ENCODE measurements around the gene GARIN5A.

Gene GARIN5A

DNA sequence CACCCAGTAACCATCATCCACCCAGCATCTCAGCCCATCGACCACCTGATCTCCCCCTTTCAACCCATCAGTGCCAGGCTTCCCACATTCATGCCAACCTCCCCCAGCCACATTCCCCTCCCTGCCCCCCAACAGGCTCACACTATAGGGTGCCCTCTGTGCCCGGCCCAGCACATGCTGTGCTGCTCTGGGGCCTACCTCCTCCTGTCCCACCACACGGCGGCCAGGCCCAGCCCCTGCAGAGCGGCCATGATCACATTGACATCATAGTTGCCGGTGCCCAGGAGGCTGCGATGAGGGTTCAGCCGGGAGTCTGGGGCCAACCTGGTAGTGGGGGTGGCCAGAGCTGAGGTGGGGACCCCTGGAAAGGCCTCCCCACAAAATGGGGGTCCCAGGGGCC is 30.7 kb upstream of the GARIN5A start:
- DNase-seq = no peak

- no peak for DNase-seq
Measured at GRCh38 chr19:50506700-50507099, 30.1 kb upstream of the GARIN5A start.

GRCh38 chr19:50505856-50506611 is 29.4 kb upstream of the GARIN5A start:
- DNase-seq = no peak

- DNase-seq = no peak
Measured at GRCh38 chr19:50501568-50502475, 25.2 kb upstream of the GARIN5A start.

DNA sequence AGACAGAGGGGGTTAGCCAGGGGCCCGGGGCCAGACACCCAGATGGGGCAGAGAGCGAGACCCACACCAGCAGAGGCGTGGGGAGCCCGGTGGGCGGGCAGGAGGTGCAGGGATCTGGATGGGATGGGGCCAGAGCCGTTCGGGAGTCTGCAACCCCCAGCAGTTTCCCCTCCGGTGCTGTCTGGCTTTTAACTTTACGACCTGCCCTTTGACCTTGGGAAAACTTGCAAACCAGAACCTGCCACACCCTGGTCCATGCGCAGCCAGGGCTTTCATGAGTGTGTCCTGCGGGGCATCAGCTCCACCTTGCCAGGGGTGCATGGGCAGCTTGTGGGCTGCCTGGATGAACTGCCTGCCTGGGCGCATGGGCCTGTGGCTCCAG is 24.5 kb upstream of the GARIN5A start:
- DNase-seq = no peak

GRCh38 chr19:50500753-50501151 is 24.1 kb upstream of the GARIN5A start:
- DNase-seq = no peak

DNA sequence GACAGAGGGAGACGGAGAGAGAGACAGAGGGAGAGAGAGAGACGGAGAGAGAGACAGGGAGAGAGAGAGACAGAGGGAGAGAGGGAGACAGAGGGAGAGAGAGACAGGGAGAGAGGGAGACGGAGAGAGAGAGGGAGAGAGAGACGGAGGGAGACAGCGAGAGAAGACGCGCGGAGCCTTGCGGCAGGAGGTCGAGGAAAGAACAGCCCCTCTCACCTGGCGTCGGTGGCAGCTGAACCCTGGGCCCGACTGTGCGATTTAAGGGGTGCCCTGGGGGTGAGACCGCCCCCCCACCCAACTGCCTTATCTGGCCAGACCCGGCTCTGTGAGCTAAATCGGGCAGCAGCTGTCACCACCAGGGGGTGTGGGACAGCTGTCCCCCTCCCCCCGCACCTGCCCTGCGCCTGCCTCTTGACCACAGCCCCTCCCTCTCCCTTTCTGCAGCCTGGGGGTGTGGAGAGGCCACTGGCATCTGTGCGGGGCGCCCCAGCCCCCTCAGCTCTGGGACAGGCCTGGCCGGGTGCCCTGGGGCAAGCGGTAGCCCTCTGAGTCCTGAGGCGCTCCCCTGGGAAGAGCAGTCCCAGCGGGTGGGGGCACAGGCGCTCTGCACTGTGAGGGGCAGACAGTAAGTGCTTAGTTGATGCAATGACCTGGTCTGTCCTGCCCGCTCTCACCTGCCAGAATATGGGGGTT is 23.6 kb upstream of the GARIN5A start:
- no peak for DNase-seq

- DNase-seq = no peak
Measured at GRCh38 chr19:50498219-50499056, 21.8 kb upstream of the GARIN5A start.

DNA sequence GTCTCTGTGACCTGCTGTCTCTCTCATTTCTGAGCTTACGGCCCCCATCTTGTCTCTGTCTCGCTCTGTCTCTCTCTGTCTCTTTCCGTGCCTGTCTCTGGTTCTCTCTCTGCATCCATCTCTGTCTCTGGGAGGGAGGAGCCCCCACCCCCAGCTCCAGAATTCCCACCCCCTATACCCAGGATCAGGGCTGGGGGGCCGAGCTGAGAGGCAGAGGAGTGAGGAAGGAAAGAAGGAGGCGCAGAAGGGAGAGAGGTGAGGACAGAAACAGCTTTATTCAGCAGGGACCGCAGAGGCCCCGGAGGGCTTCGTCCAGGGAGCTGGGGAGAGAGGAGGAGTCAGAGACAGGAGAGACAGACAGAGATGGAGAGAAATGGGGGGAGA is 20.4 kb upstream of the GARIN5A start:
- no peak for DNase-seq

GRCh38 chr19:50496189-50497021 is 19.8 kb upstream of the GARIN5A start:
- DNase-seq = no peak

GRCh38 chr19:50495020-50495531 is 18.4 kb upstream of the GARIN5A start:
- DNase-seq = no peak

DNA sequence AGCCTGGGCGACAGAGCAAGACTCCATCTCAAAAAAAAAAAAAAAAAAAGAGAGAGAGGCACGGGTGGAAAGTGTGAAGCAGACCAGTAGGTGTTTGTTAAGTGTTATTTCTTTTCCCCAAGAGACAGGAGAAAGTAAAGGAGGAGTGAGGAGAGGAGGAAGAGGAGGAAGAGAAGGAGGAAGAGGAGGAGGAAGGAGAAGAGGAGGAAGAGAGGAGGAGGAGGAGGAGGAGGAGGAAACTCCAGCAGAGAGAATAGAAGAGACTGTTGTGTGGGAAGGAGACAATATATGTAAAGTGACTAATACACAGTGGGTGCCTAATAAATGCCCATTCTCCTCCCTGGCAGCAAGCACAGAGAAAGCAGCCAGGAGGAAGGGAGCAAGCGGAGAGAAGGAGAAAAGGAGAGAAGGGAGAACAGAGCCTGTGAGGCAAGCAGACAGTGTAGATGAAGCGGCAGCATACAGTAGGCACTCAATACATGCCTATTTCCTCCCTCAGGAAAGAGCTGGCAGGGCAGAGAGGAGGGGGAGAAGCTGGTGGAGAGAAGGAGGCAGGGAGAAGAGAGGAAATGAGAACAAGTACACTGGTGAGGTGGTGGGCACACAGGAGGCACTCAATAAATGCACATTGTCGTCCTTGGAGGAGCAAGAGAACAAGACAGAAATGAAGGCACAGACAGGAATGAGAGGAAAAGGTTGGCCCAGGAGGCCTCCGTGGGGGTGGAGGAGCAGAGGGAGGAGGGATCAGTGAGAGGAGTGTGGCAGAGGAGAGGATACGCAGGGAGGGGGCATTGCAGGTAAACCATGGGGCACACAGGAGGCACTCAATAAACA is 17.8 kb upstream of the GARIN5A start:
- no peak for DNase-seq

- DNase-seq = no peak
Measured at GRCh38 chr19:50493171-50493570, 16.5 kb upstream of the GARIN5A start.

DNA sequence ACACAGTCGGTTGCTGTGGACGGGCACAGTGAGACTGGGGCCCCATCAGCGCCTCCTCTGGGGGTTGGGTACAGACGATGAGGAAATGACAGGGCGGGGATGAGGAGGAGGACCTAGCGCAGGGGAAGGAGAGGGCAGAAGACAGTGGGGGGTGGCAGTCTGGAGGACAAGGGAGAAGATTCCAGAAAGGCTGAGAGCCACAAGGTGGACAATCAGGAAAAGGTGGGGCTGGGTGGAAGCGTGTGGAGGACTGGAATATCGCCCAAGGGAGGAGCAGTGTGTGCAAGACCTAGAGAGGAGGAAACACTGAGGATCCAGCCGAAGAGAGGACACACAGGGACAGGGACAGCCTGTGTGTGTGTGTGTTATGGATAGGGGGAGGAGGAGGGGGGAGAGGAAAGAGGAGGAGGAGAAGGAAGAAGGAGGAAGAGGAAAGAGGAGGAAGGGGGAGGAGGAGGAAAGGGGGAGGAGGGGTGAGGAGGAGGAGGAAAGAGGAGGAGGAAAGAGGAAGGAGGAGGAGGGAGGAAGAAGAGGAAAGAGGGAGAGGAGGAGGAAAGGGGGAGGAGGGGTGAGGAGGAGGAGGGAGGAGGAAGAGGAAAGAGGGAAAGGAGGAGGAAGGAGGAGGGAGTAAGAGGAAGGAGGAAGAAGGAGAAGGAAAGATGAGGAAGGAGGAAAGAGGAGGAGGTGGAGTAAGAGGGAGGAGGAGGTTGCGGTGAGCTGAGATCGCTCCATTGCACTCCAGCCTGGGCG is 15.8 kb upstream of the GARIN5A start:
- DNase-seq = no peak

DNA sequence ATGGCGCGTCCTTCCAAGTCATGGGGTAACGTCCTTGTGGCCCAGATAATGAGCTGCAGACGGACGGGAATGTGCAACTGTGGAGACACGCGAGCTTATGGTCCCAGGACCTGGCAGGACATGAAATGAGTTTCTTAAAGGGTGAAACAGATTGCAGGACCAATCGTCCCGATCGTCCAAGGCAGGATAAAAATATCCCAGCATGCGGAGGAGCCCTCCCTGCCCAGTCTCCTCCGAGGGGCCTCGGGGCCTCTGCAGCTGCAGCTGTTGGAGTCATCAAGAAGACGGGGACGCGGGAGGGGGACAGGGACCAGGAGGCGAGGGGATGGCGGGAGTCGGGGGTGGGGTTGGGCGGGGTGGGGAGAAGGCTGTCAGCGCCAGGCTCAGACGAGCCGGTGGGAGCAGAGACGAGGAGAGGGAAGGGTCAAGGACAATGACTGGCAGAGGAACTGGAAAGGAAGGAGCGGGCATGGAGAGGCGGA is 14.4 kb upstream of the GARIN5A start:
- DNase-seq = no peak

DNA sequence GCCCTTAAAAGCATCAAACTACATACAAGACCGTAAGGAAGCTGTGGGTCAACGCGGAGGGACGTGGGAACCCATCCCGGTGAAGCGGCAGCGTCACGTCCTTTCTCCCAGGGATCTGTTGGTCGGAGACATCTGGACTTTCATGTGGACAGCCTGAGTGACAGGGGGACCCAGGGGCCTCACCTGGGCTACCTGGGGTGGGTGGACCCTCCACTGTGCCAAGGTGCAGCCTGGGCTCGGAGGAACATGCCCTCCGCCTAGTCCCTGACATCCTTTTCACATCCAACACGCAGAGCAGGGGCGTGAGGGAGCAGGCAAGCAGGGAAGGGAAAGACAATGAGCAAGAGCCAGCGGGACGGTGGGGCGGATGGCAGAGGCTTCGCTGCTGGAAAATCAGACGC is 13.8 kb upstream of the GARIN5A start:
- DNase-seq = no peak

GRCh38 chr19:50489461-50490011 is 12.9 kb upstream of the GARIN5A start:
- DNase-seq = no peak

DNA sequence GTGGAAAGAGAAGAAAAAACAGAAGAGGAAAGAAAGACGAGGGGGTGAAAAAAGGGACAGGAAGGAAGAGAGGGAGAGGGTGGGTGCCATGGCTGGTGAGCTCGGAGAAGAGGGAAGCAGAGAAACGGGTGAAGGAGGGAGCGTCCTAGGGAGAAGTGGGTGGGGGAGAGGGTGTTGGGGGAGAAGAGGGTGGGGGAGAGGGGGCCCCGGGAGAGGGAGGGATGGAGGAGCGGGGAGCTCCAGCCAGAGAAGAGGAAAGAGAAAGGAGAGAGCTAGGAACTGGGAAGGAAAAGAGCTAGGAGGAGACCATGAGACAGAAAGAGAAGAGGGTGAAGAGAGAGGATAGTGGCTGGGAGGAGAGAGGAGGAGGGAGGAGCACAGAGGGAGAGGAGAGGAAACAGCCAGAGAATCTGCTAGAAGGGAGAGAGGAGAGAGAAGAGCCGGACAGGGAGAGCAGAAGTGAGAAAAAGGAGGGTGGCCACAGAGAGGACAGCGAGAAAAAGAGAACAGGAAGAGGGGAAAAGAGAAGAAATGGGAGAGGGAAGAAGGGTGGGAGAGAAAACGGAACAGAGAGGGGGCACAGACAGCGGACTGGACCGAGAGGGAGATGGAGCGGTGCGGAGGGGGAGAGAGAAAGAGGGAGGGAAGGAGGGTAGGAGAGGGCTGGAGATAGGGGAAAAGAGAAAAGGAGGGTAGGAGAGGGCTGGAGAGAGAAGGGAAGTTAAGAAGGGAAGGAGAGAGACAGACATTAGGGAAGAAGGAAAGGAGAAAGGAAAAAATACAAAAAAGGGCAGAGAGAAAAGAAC is 11.9 kb upstream of the GARIN5A start:
- no peak for DNase-seq

Measured in NCI-H2029 treated with DMSO at 0.1 percent for 48 hours (cell line).